Measurements from ENCODE around the gene LTF. TPM values are rescaled to one million over a fixed set of nuclear protein-coding genes. Genes with fewer than 3 reads are reported as not detected.

LTF gene
- total RNA-seq, 1 donor: 0.72 TPM

- DNase-seq (ENCODE audit: insufficient read length, low spot score, missing footprints): no peak
- H2AFZ ChIP-seq (ENCODE audit: low read length): no peak overlapping the region
- TF ChIP-seq, protein P1, sequence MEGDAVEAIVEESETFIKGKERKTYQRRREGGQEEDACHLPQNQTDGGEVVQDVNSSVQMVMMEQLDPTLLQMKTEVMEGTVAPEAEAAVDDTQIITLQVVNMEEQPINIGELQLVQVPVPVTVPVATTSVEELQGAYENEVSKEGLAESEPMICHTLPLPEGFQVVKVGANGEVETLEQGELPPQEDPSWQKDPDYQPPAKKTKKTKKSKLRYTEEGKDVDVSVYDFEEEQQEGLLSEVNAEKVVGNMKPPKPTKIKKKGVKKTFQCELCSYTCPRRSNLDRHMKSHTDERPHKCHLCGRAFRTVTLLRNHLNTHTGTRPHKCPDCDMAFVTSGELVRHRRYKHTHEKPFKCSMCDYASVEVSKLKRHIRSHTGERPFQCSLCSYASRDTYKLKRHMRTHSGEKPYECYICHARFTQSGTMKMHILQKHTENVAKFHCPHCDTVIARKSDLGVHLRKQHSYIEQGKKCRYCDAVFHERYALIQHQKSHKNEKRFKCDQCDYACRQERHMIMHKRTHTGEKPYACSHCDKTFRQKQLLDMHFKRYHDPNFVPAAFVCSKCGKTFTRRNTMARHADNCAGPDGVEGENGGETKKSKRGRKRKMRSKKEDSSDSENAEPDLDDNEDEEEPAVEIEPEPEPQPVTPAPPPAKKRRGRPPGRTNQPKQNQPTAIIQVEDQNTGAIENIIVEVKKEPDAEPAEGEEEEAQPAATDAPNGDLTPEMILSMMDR (IDR thresholded peaks at IDR 0.05; ENCODE audit: extremely low read depth, low read depth, low read length): no peak
Measured at GRCh38 chr3:46423588-46423987, 41.1 kb downstream of the LTF start.

GRCh38 chr3:46422617-46423016, 42.1 kb downstream of the LTF start:
- DNase-seq (ENCODE audit: insufficient read length, low spot score, missing footprints): no peak
- no peaks in the 10 kb centered on the region for H3K9me3 ChIP-seq (ENCODE audit: low read depth, low read length)
- no peaks in the 10 kb centered on the region for H4K20me1 ChIP-seq (ENCODE audit: insufficient read depth, low read length)
- H2AFZ ChIP-seq (ENCODE audit: low read length): no peak overlapping the region
- no peaks in the 10 kb centered on the region for H3K79me2 ChIP-seq (ENCODE audit: insufficient read depth, low read length)
- H3K27ac ChIP-seq (ENCODE audit: low read depth, low read length): no peak overlapping the region
- H3K4me3 ChIP-seq (ENCODE audit: insufficient read depth, low read length): no peak overlapping the region
- H3K36me3 ChIP-seq (ENCODE audit: insufficient read depth, low read length): no peaks in the 10 kb centered on the region
- no peak overlapping the region for H3K4me2 ChIP-seq (ENCODE audit: insufficient read depth, low read length)
- H3K27me3 ChIP-seq (ENCODE audit: insufficient read depth, low read length): no peaks in the 10 kb centered on the region
- H3K4me1 ChIP-seq (ENCODE audit: insufficient read depth, low read length): no peaks in the 10 kb centered on the region
- TF ChIP-seq, protein P1 (IDR thresholded peaks at IDR 0.05; ENCODE audit: extremely low read depth, low read depth, low read length): no peak

More at GRCh38 chr3:46423588-46423987, 41.1 kb downstream of the LTF start:
- H3K27me3 ChIP-seq (ENCODE audit: insufficient read depth, low read length): peaks cover 1% of the 10 kb centered on the region
- no peaks in the 10 kb centered on the region for H3K9me3 ChIP-seq (ENCODE audit: low read depth, low read length)
- H3K79me2 ChIP-seq (ENCODE audit: insufficient read depth, low read length): no peaks in the 10 kb centered on the region
- no peak overlapping the region for H3K4me3 ChIP-seq (ENCODE audit: insufficient read depth, low read length)
- no peaks in the 10 kb centered on the region for H4K20me1 ChIP-seq (ENCODE audit: insufficient read depth, low read length)
- no peak overlapping the region for H3K4me2 ChIP-seq (ENCODE audit: insufficient read depth, low read length)
- no peaks in the 10 kb centered on the region for H3K4me1 ChIP-seq (ENCODE audit: insufficient read depth, low read length)
- no peaks in the 10 kb centered on the region for H3K36me3 ChIP-seq (ENCODE audit: insufficient read depth, low read length)
- H3K27ac ChIP-seq (ENCODE audit: low read depth, low read length): no peak overlapping the region

DNA sequence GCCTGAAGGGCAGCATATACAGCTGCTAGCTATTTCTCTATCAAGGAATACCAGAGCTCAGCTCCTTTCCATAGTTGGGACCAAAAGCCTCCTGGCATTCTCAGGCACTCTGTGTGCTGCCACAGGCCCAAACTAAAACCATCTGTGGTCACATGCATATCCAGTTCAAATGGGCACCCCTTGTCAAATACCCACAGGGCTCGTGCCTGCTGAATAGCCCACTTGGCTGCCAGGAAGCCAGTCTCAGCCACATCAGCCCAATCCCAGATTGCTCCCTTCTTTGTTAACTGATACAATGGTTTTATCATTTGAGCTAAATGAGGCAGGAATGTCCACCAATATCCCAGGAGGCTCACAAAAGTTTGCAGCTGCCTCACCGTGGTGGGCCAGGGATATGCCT, 43.8 kb downstream of the LTF start:
- Histone ChIP-seq H3K4me2 (ENCODE audit: insufficient read depth, low read length) (no peak overlapping the region), H3K36me3 (ENCODE audit: insufficient read depth, low read length) (no peaks in the 10 kb centered on the region), H3K27me3 (ENCODE audit: insufficient read depth, low read length) (peaks cover under 1% of the 10 kb centered on the region), H3K4me1 (ENCODE audit: insufficient read depth, low read length) (no peaks in the 10 kb centered on the region), H3K27ac (ENCODE audit: low read depth, low read length) (no peak overlapping the region), H3K9me3 (ENCODE audit: low read depth, low read length) (no peaks in the 10 kb centered on the region), H3K79me2 (ENCODE audit: insufficient read depth, low read length) (no peaks in the 10 kb centered on the region), H3K4me3 (ENCODE audit: insufficient read depth, low read length) (no peak overlapping the region), H2AFZ (ENCODE audit: low read length) (no peak overlapping the region), H4K20me1 (ENCODE audit: insufficient read depth, low read length) (no peaks in the 10 kb centered on the region)
- TF ChIP-seq, protein P1 (IDR thresholded peaks at IDR 0.05; ENCODE audit: extremely low read depth, low read depth, low read length): no peak
- no peak for DNase-seq (ENCODE audit: insufficient read length, low spot score, missing footprints)

GRCh38 chr3:46419816-46420215, 44.9 kb downstream of the LTF start:
- no peak for DNase-seq (ENCODE audit: insufficient read length, low spot score, missing footprints)
- Histone ChIP-seq H4K20me1 (ENCODE audit: insufficient read depth, low read length) (no peaks in the 10 kb centered on the region), H3K36me3 (ENCODE audit: insufficient read depth, low read length) (no peaks in the 10 kb centered on the region), H3K4me1 (ENCODE audit: insufficient read depth, low read length) (no peaks in the 10 kb centered on the region), H3K79me2 (ENCODE audit: insufficient read depth, low read length) (no peaks in the 10 kb centered on the region), H3K4me2 (ENCODE audit: insufficient read depth, low read length) (no peak overlapping the region), H3K27me3 (ENCODE audit: insufficient read depth, low read length) (peaks cover 7% of the 10 kb centered on the region), H3K27ac (ENCODE audit: low read depth, low read length) (no peak overlapping the region), H3K9me3 (ENCODE audit: low read depth, low read length) (no peaks in the 10 kb centered on the region), H3K4me3 (ENCODE audit: insufficient read depth, low read length) (no peak overlapping the region), H2AFZ (ENCODE audit: low read length) (no peak overlapping the region)
- TF ChIP-seq, protein P1 (IDR thresholded peaks at IDR 0.05; ENCODE audit: extremely low read depth, low read depth, low read length): no peak

Data from osteoblast (primary cell).